H1 (cell line): ENCODE results near the gene BCAR1. TPM values are rescaled to one million over a fixed set of nuclear protein-coding genes. Genes with fewer than 3 reads are reported as not detected.

Experiments
- CTCF ChIA-PET: fragments of 300-600 bp; sonication (Branson Sonifier 250); formaldehyde crosslinking; loops from one replicate; lab custom pipeline; 2021; ENCODE audit not compliant: partially characterized antibody; lab: Charles Lee
- POLR2A ChIA-PET: fragments of 300-600 bp; sonication (Branson Sonifier 250); formaldehyde crosslinking; loops from one replicate; lab custom pipeline; 2021; ENCODE audit warnings: inconsistent platforms; ENCODE audit not compliant: partially characterized antibody; lab: Charles Lee
- DNase-seq, 2 experiments: peaks; one replicate each; pipeline versions ENCODE4 v3.0.0 to v3.0.0-alpha.2; 2010 to 2022; ENCODE audit warnings: low spot score in 2 of 2, low read depth in 1 of 2, mixed read lengths in 1 of 2
- FAIRE-seq: peaks from 2 replicates; lab custom pipeline; 2011; peaks lifted over from hg19 to GRCh38; lab: Jason Lieb, UNC
- H2AFZ ChIP-seq: 2 replicates; pipeline ENCODE4 v1.8.1; 2012; ENCODE audit warnings: low read length, inconsistent platforms
- H2AK5ac ChIP-seq: 2 replicates; pipeline ENCODE4 v1.6.1; 2013; ENCODE audit warnings: low read depth, low read length
- H2BK120ac ChIP-seq: replicated peaks from 2 replicates; pipeline ENCODE3; 2013; ENCODE audit warnings: low read depth, low read length, inconsistent platforms
- H2BK12ac ChIP-seq: 2 replicates; pipeline ENCODE4 v1.6.1; 2013; ENCODE audit warnings: low read depth, low read length
- H2BK15ac ChIP-seq: 2 replicates; pipeline ENCODE4 v1.6.1; 2013; ENCODE audit warnings: low read length
- H2BK20ac ChIP-seq: 2 replicates; pipeline ENCODE4 v1.6.1; 2013; ENCODE audit warnings: low read length
- H2BK5ac ChIP-seq: 2 replicates; pipeline ENCODE4 v1.6.1; 2013; ENCODE audit warnings: low read depth, low read length
- H3K14ac ChIP-seq: 2 replicates; pipeline ENCODE4 v1.6.1; 2013; ENCODE audit warnings: inconsistent platforms; ENCODE audit not compliant: insufficient read length
- H3K18ac ChIP-seq: 2 replicates; pipeline ENCODE4 v1.6.1; 2013; ENCODE audit warnings: low read length; ENCODE audit errors: extremely low read depth
- H3K23ac ChIP-seq: 2 replicates; pipeline ENCODE4 v1.6.1; 2013; ENCODE audit warnings: inconsistent platforms; ENCODE audit not compliant: insufficient read length
- H3K23me2 ChIP-seq: 2 replicates; pipeline ENCODE4 v1.6.1; 2013; ENCODE audit warnings: low read depth, low read length
- H3K27ac ChIP-seq: 2 replicates; pipeline ENCODE4 v1.6.1; 2011; ENCODE audit warnings: low read depth, low read length, inconsistent platforms
- H3K27me3 ChIP-seq, 4 experiments: replicated peaks in 1 of 4; 1 replicate in 1 of 4; 2 replicates in 3 of 4; pipeline versions ENCODE4 v1.6.1 to v1.8.1; 2011 to 2013; ENCODE audit warnings: low read length in 3 of 4, mild to moderate bottlenecking in 3 of 4, inconsistent platforms in 2 of 4, mixed read lengths in 2 of 4, moderate library complexity in 1 of 4; ENCODE audit not compliant: control insufficient read depth in 3 of 4, insufficient read depth in 3 of 4; ENCODE audit errors: extremely low read depth in 1 of 4
- H3K36me3 ChIP-seq, 4 experiments: 2 replicates each; pipeline versions ENCODE4 v1.6.1 to v1.8.1; 2011 to 2013; ENCODE audit warnings: mild to moderate bottlenecking in 4 of 4, low read length in 3 of 4, moderate library complexity in 2 of 4, control low read depth in 1 of 4, inconsistent platforms in 1 of 4; ENCODE audit not compliant: insufficient read depth in 4 of 4, control insufficient read depth in 2 of 4
- H3K4ac ChIP-seq: replicated peaks from 2 replicates; pipeline ENCODE3; 2013; ENCODE audit warnings: low read length, low read depth, mixed read lengths, inconsistent platforms; ENCODE audit not compliant: insufficient read length
- H3K4me1 ChIP-seq, 4 experiments: replicated peaks in 1 of 4; 1 replicate in 1 of 4; 2 replicates in 3 of 4; pipeline versions ENCODE4 v1.6.1 to v1.8.1; 2011 to 2013; ENCODE audit warnings: low read length in 3 of 4, inconsistent platforms in 2 of 4, mixed read lengths in 1 of 4; ENCODE audit not compliant: insufficient read depth in 4 of 4, control insufficient read depth in 3 of 4
- H3K4me2 ChIP-seq, 2 experiments: 2 replicates each; pipeline versions ENCODE4 v1.6.1 to v1.8.1; 2011 to 2013; ENCODE audit warnings: low read depth in 2 of 2, low read length in 2 of 2, control low read depth in 1 of 2, inconsistent platforms in 1 of 2, mild to moderate bottlenecking in 1 of 2; ENCODE audit not compliant: insufficient read depth in 1 of 2
- H3K4me3 ChIP-seq, 4 experiments: fragments of 200-600, 300-600 bp in 1 of 4; sonication (generic), shearing (Covaris generic), sonication (Bioruptor Twin) in 1 of 4; 2 replicates each; pipeline versions ENCODE4 v1.5.1 to v1.8.1; 2011 to 2016; ENCODE audit warnings: low read length in 4 of 4, low read depth in 3 of 4, control low read depth in 2 of 4, inconsistent platforms in 2 of 4, mild to moderate bottlenecking in 2 of 4, mixed read lengths in 1 of 4, moderate library complexity in 1 of 4; ENCODE audit not compliant: insufficient read depth in 2 of 4; ENCODE audit errors: extremely low read depth in 1 of 4
- H3K56ac ChIP-seq: replicated peaks from 2 replicates; pipeline ENCODE3; 2013; ENCODE audit warnings: low read depth, mild to moderate bottlenecking, mixed read lengths, low read length, inconsistent platforms; ENCODE audit not compliant: insufficient read length
- H3K79me1 ChIP-seq: 2 replicates; pipeline ENCODE4 v1.6.1; 2013; ENCODE audit warnings: low read depth, low read length, control low read depth
- H3K79me2 ChIP-seq, 2 experiments: 2 replicates each; pipeline versions ENCODE4 v1.6.1 to v1.8.1; 2012 to 2013; ENCODE audit warnings: low read length in 2 of 2, mild to moderate bottlenecking in 2 of 2, inconsistent platforms in 1 of 2; ENCODE audit not compliant: insufficient read depth in 2 of 2, control insufficient read depth in 1 of 2
- H3K9ac ChIP-seq, 4 experiments: replicated peaks in 1 of 4; 1 replicate in 1 of 4; 2 replicates in 3 of 4; pipeline versions ENCODE4 v1.6.1 to v1.8.1; 2011 to 2013; ENCODE audit warnings: low read depth in 3 of 4, low read length in 3 of 4, control low read depth in 2 of 4, mild to moderate bottlenecking in 2 of 4, moderate library complexity in 2 of 4, inconsistent platforms in 1 of 4; ENCODE audit errors: extremely low read depth in 1 of 4
- H3K9me3 ChIP-seq, 2 experiments: 2 replicates each; pipeline versions ENCODE4 v1.6.1 to v1.8.1; 2012 to 2013; ENCODE audit warnings: mild to moderate bottlenecking in 2 of 2, moderate library complexity in 2 of 2, control low read depth in 1 of 2, inconsistent platforms in 1 of 2, low read depth in 1 of 2, low read length in 1 of 2, mixed read lengths in 1 of 2; ENCODE audit not compliant: insufficient read depth in 2 of 2
- H4K20me1 ChIP-seq, 2 experiments: replicated peaks in 1 of 2; 2 replicates each; pipeline versions ENCODE3 to v1.8.1; 2011 to 2013; ENCODE audit warnings: inconsistent platforms in 2 of 2, low read length in 2 of 2, mild to moderate bottlenecking in 1 of 2; ENCODE audit not compliant: insufficient read depth in 2 of 2, control insufficient read depth in 1 of 2
- H4K5ac ChIP-seq: 2 replicates; pipeline ENCODE4 v1.6.1; 2013; ENCODE audit warnings: low read length, low read depth, mixed read lengths, inconsistent platforms; ENCODE audit not compliant: insufficient read length
- H4K8ac ChIP-seq: 2 replicates; pipeline ENCODE4 v1.8.0; 2013; ENCODE audit warnings: mild to moderate bottlenecking, moderate library complexity, low read length, inconsistent platforms; ENCODE audit not compliant: insufficient read depth; ENCODE audit errors: extremely low read depth
- H4K91ac ChIP-seq: replicated peaks from 2 replicates; pipeline ENCODE3; 2013; ENCODE audit warnings: low read length, mixed read lengths, inconsistent platforms; ENCODE audit not compliant: insufficient read length
- ASH2L ChIP-seq: fragments of 200-600, 300-600 bp; sonication (generic); IDR thresholded peaks from one replicate; pipeline ENCODE4 v1.7.1; 2017; ENCODE audit warnings: low read length
- BACH1 ChIP-seq: IDR thresholded peaks from 2 replicates; pipeline ENCODE4 v1.6.1; 2012; ENCODE audit warnings: low read length, improper control_type of control experiment
- CBX5 ChIP-seq: fragments of 300-800, 300-1000 bp; sonication (generic); IDR thresholded peaks from 2 replicates; pipeline ENCODE4 v1.7.1; 2016; ENCODE audit warnings: antibody characterized with exemption, low read length, low read depth
- CEBPB ChIP-seq: IDR thresholded peaks from 2 replicates; pipeline ENCODE4 v1.6.1; 2012; ENCODE audit warnings: low read depth, low read length
- PHF8 ChIP-seq: fragments of 200-600 bp; sonication (generic); conservative IDR thresholded peaks from 2 replicates; pipeline ENCODE4 v1.7.1; 2012; ENCODE audit warnings: low read depth, mild to moderate bottlenecking, inconsistent platforms, low read length, moderate library complexity
- RBBP5 ChIP-seq: IDR thresholded peaks from 2 replicates; pipeline ENCODE4 v1.7.1; 2012; ENCODE audit warnings: low read depth, mild to moderate bottlenecking, inconsistent platforms, low read length, moderate library complexity, borderline replicate concordance
- RNF2 ChIP-seq: fragments of 200-900, 300-1000 bp; sonication (generic); IDR thresholded peaks from 2 replicates; pipeline ENCODE4 v1.7.1; 2016; ENCODE audit warnings: borderline replicate concordance, low read depth, mild to moderate bottlenecking, antibody characterized with exemption, low read length; ENCODE audit not compliant: poor library complexity, severe bottlenecking; ENCODE audit errors: missing control alignments
- SAP30 ChIP-seq: fragments of 300-600 bp; sonication (generic); IDR thresholded peaks from 2 replicates; pipeline ENCODE4 v1.7.1; 2012; ENCODE audit warnings: low read length, moderate library complexity, mild to moderate bottlenecking, inconsistent platforms; ENCODE audit not compliant: insufficient read depth, insufficient replicate concordance
- SIX5 ChIP-seq: IDR thresholded peaks from 2 replicates; pipeline ENCODE4 v1.6.1; 2011; ENCODE audit warnings: mild to moderate bottlenecking, low read depth, low read length
- SP1 ChIP-seq: IDR thresholded peaks from 2 replicates; pipeline ENCODE4 v1.6.1; 2011; ENCODE audit warnings: low read depth, low read length
- SP4 ChIP-seq: IDR thresholded peaks from 2 replicates; pipeline ENCODE4 v1.6.1; 2012; ENCODE audit warnings: low read length, inconsistent platforms
- WGBS, 2 experiments: shearing (Covaris generic) in 1 of 2; methylation state at CpG; one replicate each; pipeline versions ENCODE4 v1.1.6 to v1.1.7; 2013 to 2015; ENCODE audit warnings: low lambda C conversion rate in 2 of 2, mixed read lengths in 2 of 2, inconsistent platforms in 1 of 2, low coverage in 1 of 2, missing lambda C conversion rate in 1 of 2; ENCODE audit not compliant: insufficient replicate concordance in 2 of 2, insufficient coverage in 1 of 2, insufficient read length in 1 of 2; ENCODE audit errors: extremely low coverage in 1 of 2, missing lambda C conversion rate in 1 of 2; 5-methylcytosine and 5-hydroxymethylcytosine counted together
- polyA plus RNA-seq, 7 experiments: library from polyadenylated mRNA; depleted of rRNA in 3 of 7; stranded (reverse) in 5 of 7; unstranded in 2 of 7; fragments of >200 nt in 5 of 7; fragments of 200-250 nt in 2 of 7; gene quantifications; 1 replicate in 5 of 7; 2 replicates in 1 of 7; 4 replicates in 1 of 7; pipeline versions ENCODE4 v1.2.1 to v1.2.3, GENCODE V29; 2011 to 2013; ENCODE audit warnings: missing spikeins in 2 of 7, mixed read lengths in 2 of 7
- total RNA-seq: library from RNA; stranded (reverse); fragmentation: NEBNext Ultra II Directional; extraction: Animal tissue kit (Norgen Biotek cat#: 25700); gene quantifications from 2 replicates; pipeline ENCODE4 v1.2.1, GENCODE V29; 2021
- TF ChIP-seq, protein P1 (sequence below): IDR thresholded peaks from 2 replicates; pipeline ENCODE4 v1.6.1; 2011; ENCODE audit warnings: low read length, improper control_type of control experiment
- TF ChIP-seq, protein P2 (sequence below): IDR thresholded peaks from 2 replicates; pipeline ENCODE4 v1.6.1; 2011; ENCODE audit warnings: low read depth, mild to moderate bottlenecking, low read length; ENCODE audit not compliant: insufficient read depth

BCAR1 gene
- total and polyA plus RNA-seq, 2 of the 8 experiments (the other 6 are each of a cell fraction or from before 2014, with no cell fraction given): 59.8 to 105 TPM

DNA sequence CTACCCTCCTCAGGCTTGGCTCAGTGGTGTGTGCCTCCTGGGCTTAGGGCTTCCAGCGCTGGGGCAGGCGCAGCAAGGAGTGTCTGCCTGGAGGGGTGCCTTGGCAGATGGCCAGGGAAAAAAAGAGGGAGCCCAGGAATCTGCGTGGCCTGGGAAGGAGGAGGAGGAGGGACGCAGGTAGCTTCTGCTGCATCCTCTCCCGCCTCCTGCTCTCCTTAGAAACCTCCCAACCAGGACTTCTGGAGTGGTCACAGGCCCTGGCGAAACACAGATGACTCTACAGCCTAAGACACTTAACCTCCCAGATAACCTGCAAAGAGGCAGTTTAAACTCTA lies 7.3 kb upstream of the BCAR1 start:
- Histone ChIP-seq H2AFZ (no peak overlapping the region), H3K9me3 (no peaks in the 10 kb centered on the region), H4K91ac (no peak overlapping the region), H4K5ac (no peak overlapping the region), H3K23ac (no peak overlapping the region), H3K4me1 (peaks cover 11 to 57% (median 41%) of the 10 kb centered on the region in 4 experiments), H3K4me2 (no peak overlapping the region), H3K4me3 (no peak overlapping the region), H3K79me1 (peaks cover 31% of the 10 kb centered on the region), H4K8ac (no peak overlapping the region), H3K36me3 (no peaks in the 10 kb centered on the region), H3K4ac (no peak overlapping the region), H3K23me2 (no peaks in the 10 kb centered on the region), H2AK5ac (no peak overlapping the region), H2BK5ac (peak overlapping the region; percentile 74; the same call in 1 of the 2 replicates), H3K27ac (no peak overlapping the region), H3K9ac (no peak overlapping the region), H4K20me1 (peaks cover 9 to 30% of the 10 kb centered on the region in 2 experiments), H3K79me2 (peaks cover 0 to 87% of the 10 kb centered on the region in 2 experiments; a peak in 2 of 4 replicates), H3K27me3 (no peaks in the 10 kb centered on the region), H3K14ac (no peak overlapping the region), H2BK15ac (no peak overlapping the region), H2BK20ac (no peak overlapping the region), H3K56ac (no peak overlapping the region), H3K18ac (no peak overlapping the region), H2BK12ac (peak overlapping the region; percentile 11; the same call in 1 of the 2 replicates), H2BK120ac (no peak overlapping the region)
- ChIA-PET CTCF (interaction anchor here (0.8 to 1.2 kb wide), 2 partner anchors 11 to 25 kb away, joined by 3 to 5 read pairs; no protein-coding TSS in a partner anchor), POLR2A (interaction anchor here (0.5 to 1.0 kb wide), 4 partner anchors 11 to 109 kb away, joined by 3 to 4 read pairs (median 3); no protein-coding TSS in a partner anchor)
- 83% methylated on average over 6 of the region's 6 CpGs; no CpG with 5 or more reads in 1 of the 2 experiments for WGBS, 2 experiments
- no peak for DNase-seq
- no peak for FAIRE-seq
- TF ChIP-seq SP1 (no peak), PHF8 (no peak), CEBPB (no peak), ASH2L (no peak), CBX5 (no peak), SAP30 (no peak), RNF2 (no peak), RBBP5 (no peak), SP4 (no peak), SIX5 (no peak), BACH1 (no peak)
- TF ChIP-seq, protein P1, sequence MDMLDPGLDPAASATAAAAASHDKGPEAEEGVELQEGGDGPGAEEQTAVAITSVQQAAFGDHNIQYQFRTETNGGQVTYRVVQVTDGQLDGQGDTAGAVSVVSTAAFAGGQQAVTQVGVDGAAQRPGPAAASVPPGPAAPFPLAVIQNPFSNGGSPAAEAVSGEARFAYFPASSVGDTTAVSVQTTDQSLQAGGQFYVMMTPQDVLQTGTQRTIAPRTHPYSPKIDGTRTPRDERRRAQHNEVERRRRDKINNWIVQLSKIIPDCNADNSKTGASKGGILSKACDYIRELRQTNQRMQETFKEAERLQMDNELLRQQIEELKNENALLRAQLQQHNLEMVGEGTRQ: no peak
- TF ChIP-seq, protein P2, sequence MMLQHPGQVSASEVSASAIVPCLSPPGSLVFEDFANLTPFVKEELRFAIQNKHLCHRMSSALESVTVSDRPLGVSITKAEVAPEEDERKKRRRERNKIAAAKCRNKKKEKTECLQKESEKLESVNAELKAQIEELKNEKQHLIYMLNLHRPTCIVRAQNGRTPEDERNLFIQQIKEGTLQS: no peak
